Pons (tissue), 1 donor: ENCODE measurements around the gene ERCC8.
"Not testable (repeated sequence)": the region's sequence is repeated elsewhere in the genome, so short reads cannot be mapped to it uniquely, and the experiment has no call there.

Experiments used
- DNase-seq: peaks from one replicate; pipeline ENCODE4 v3.0.0-alpha.2; 2016; ENCODE audit warnings: low spot score

Gene ERCC8

GRCh38 chr5:60944904-60945812 lies at the start of gene ERCC8, which contains the start of gene NDUFAF2:
TSS of gene ERCC8 (minus strand) at chr5:60945070. CDS start at chr5:60945008, 62 bp downstream.
TSS of gene NDUFAF2 (plus strand) at chr5:60945205. CDS start at chr5:60945256, 51 bp downstream.
- DNase-seq: peak; percentile 95

- DNase-seq: no peak
These were observed 49.2 kb upstream of the ERCC8 start for GRCh38 chr5:60993875-60994571.

- DNase-seq: no peak
These were observed 48.6 kb upstream of the ERCC8 start for GRCh38 chr5:60993425-60993824.

GRCh38 chr5:60992871-60993270 lies 48.0 kb upstream of the ERCC8 start:
- DNase-seq: no peak

GRCh38 chr5:60989790-60990189 lies 44.9 kb upstream of the ERCC8 start:
- DNase-seq: no peak

- not testable (repeated sequence) for DNase-seq
These were observed 37.3 kb upstream of the ERCC8 start for GRCh38 chr5:60982127-60982526.

GRCh38 chr5:60980511-60980910 lies 35.6 kb upstream of the ERCC8 start:
- DNase-seq: no peak

- DNase-seq: no peak
These were observed 34.1 kb upstream of the ERCC8 start for GRCh38 chr5:60978968-60979367.

- DNase-seq: no peak
These were observed 33.3 kb upstream of the ERCC8 start for GRCh38 chr5:60977956-60978737.

GRCh38 chr5:60972231-60972630 lies 27.4 kb upstream of the ERCC8 start:
- no peak for DNase-seq

- DNase-seq: no peak
These were observed 16.8 kb upstream of the ERCC8 start for GRCh38 chr5:60961685-60962084.

GRCh38 chr5:60960591-60960990 lies 15.7 kb upstream of the ERCC8 start:
- DNase-seq: peak; percentile 25

- DNase-seq: peak; percentile 37
These were observed 14.3 kb upstream of the ERCC8 start for GRCh38 chr5:60959156-60959555.

GRCh38 chr5:60958712-60959111 lies 13.8 kb upstream of the ERCC8 start:
- no peak for DNase-seq

- DNase-seq: no peak
These were observed 13.2 kb upstream of the ERCC8 start for GRCh38 chr5:60958088-60958487.

- no peak for DNase-seq
These were observed 10.4 kb upstream of the ERCC8 start for GRCh38 chr5:60955239-60955638.

- no peak for DNase-seq
These were observed 3.9 kb upstream of the ERCC8 start for GRCh38 chr5:60948738-60949137.

GRCh38 chr5:60945813-60946187 lies 930 bp upstream of the ERCC8 start:
- peak; percentile 51 for DNase-seq

GRCh38 chr5:60943624-60944023 lies 1.2 kb downstream of the ERCC8 start:
- no peak for DNase-seq

- no peak for DNase-seq
These were observed 15.8 kb downstream of the ERCC8 start for GRCh38 chr5:60929024-60929423.

- no peak for DNase-seq
These were observed 17.4 kb downstream of the ERCC8 start for GRCh38 chr5:60927450-60927849.

GRCh38 chr5:60918466-60918865 lies 26.4 kb downstream of the ERCC8 start:
- no peak for DNase-seq
